Kasumi-1 (cell line): ENCODE data around the gene CRELD1.
"Not testable (repeated sequence)": the region's sequence is repeated elsewhere in the genome, so short reads cannot be mapped to it uniquely, and the experiment has no call there.

Source experiments
- DNase-seq, 2 experiments: peaks; one replicate each; lab custom pipeline; 2025; lab: John Stamatoyannopoulos, UW

CRELD1 gene

GRCh38 chr3:9933561-9934234 lies at the start of gene CRELD1:
CRELD1 (plus strand) TSS chr3:9933834; CDS start chr3:9934439, 605 bp downstream.
- DNase-seq, result peak; percentile 94 to 95

- DNase-seq, result no peak
Measured at GRCh38 chr3:9884555-9885165, 49.0 kb upstream of the CRELD1 start.

GRCh38 chr3:9886328-9886727 lies 47.3 kb upstream of the CRELD1 start:
- DNase-seq, result no peak

- DNase-seq, result no peak
Measured at GRCh38 chr3:9887480-9887879, 46.2 kb upstream of the CRELD1 start.

- no peak for DNase-seq
Measured at GRCh38 chr3:9888540-9888939, 45.1 kb upstream of the CRELD1 start.

GRCh38 chr3:9889405-9889804 lies 44.2 kb upstream of the CRELD1 start:
- DNase-seq, result no peak

- DNase-seq, result peak; percentile 83 to 84
Measured at GRCh38 chr3:9890249-9891071, 43.2 kb upstream of the CRELD1 start, which contains the start of gene JAGN1. JAGN1 (plus strand) TSS chr3:9890610; CDS start chr3:9890723, 113 bp downstream.

GRCh38 chr3:9891072-9891622 lies 42.5 kb upstream of the CRELD1 start:
- no peak for DNase-seq

GRCh38 chr3:9893739-9894138 lies 39.9 kb upstream of the CRELD1 start:
- DNase-seq, result no peak

GRCh38 chr3:9895715-9896114 lies 37.9 kb upstream of the CRELD1 start:
- not testable (repeated sequence) for DNase-seq

- DNase-seq, result not testable (repeated sequence)
Measured at GRCh38 chr3:9896755-9897407, 36.8 kb upstream of the CRELD1 start.

GRCh38 chr3:9897408-9898372 lies 35.9 kb upstream of the CRELD1 start:
- DNase-seq, result no peak

GRCh38 chr3:9898467-9899241 lies 35.0 kb upstream of the CRELD1 start:
- no peak for DNase-seq

- no peak for DNase-seq
Measured at GRCh38 chr3:9899289-9899791, 34.3 kb upstream of the CRELD1 start.

- not testable (repeated sequence) for DNase-seq
Measured at GRCh38 chr3:9900965-9901415, 32.6 kb upstream of the CRELD1 start.

- peak; percentile 92 to 95 for DNase-seq
Measured at GRCh38 chr3:9901967-9902366, 31.7 kb upstream of the CRELD1 start.

- DNase-seq, result peak; percentile 77 to 83
Measured at GRCh38 chr3:9902372-9903237, 31.0 kb upstream of the CRELD1 start, which contains the start of gene IL17RE. IL17RE (plus strand) TSS chr3:9902848; CDS start chr3:9902933, 85 bp downstream.

GRCh38 chr3:9903238-9903624 lies 30.4 kb upstream of the CRELD1 start:
- peak in 1 of 2 experiments; percentile 28 for DNase-seq
